ENCODE measurements around the gene PRM1.
"Not testable (repeated sequence)": the region's sequence is repeated elsewhere in the genome, so short reads cannot be mapped to it uniquely, and the experiment has no call there.

Gene PRM1

GRCh38 chr16:11296706-11297491 lies 15.8 kb upstream of the PRM1 start:
- no peak for DNase-seq

- DNase-seq: no peak
These were observed 15.2 kb upstream of the PRM1 start for GRCh38 chr16:11296351-11296705.

- DNase-seq: no peak
These were observed 14.5 kb upstream of the PRM1 start for GRCh38 chr16:11295672-11296071.

DNA sequence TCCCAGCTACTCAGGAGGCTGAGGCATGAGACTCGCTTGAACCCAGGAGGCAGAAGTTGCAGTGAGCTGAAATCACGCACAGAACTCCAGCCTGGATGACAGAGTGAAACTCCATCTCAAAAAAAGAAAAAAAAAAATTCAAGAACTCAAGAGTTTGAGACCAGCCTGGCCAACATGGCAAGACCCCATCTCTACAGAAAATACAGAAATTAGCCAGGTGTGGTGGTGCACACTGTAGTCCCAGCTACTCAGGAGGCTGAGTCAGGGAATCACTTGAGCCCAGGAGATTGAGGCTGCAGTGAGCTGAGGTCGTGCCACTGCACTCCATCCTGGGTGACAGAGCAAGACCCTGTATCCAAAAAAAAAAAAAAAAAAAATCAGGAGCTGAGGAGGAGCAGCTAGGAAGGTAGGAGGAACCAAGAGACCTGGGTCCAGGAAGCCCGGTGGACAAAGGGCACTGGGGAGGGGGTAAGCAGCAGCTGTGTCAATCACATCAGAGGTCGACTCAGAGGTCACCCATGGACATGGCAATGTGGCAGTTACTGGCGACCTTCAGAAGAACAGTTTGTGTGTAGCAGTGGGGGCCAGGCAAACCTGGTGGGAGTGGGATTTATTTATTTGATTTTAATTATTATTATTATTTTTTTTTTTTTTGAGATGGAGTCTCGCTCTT lies 11.1 kb upstream of the PRM1 start:
- DNase-seq: no peak

DNA sequence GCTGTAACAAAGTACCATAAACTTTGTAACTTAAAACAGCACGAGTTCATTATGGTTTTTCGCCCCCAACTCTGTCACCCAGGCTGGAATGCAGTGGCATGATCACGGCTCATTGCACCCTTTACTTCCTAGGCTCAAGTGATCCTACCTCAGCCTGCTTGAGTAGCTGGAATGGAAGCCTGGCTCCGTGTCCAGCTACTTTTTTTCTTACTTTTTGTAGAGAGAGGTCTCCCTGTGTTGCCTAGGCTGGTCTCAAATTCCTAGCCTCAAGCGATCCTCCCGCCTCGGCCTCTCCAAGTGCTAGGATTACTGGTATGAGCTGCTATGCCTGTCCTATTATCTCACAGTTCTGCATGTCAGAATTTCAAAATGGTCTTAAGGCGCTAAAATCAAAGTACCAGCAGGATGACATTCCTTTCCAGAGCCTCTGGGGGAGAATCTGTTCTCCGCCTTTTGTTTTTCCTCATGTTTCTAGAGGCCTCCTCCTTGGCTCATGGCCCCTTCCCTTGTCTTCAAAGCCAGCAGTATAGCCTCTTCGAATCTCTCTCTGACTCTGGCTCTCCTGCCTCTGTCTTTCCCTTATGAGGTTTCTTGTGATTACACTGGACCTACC lies 10.1 kb upstream of the PRM1 start:
- no peak for DNase-seq

DNA sequence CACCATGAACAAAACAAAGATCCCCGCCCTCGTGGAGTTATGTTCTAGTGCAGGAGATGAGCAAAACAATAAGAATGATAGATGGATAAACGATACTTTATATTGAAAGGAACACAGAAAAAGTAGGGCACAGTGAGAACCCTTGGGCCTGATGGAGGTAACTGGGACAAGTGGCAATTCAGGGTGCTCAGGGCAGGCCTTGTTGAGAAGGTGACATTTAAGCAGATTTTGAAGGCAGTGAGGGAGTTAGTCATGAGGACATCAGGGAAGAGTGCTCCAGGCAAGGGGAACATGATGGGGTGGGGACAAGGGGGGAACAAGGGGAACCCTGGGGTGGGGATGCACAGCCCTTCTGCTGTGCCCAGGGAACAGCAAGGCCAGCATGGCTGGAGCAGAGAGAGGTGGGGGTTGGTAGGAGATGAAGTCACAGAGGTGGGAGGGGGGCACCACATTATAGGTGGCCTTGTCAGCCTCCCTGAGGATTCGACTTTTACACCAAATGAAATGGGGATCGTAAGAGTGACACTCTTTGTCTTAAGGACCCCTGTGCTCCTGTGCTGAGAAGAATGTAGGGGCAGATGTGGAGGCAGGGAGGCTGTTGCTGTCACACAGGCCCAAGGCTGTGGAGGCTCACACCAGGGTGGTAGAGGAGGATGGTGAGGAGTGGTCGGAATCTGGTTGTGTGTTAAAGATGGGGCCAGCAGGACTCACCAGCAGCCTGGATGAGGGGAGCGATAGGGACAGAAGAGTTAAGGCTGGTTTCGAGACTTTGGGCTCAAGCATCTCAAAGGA lies 9.2 kb upstream of the PRM1 start:
- no peak for DNase-seq

DNA sequence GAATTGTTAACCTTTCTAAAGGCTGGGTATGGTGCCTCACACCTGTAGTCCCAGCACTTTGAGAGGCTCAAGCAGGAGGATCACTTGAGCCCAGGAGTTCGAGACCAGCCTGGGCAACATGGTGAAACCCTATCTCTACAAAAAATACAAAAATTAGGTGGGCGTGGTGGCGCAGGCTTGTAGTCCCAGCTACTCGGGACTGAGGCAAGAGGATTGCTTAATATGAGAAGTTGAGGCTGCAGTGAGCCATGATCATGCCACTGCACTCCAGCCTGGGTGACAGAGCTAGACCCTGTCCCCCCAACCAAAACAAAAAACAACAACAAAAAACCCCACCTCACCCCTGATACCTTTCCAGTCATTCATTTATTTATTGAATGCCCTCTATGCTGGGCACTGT lies 8.6 kb upstream of the PRM1 start:
- DNase-seq: not testable (repeated sequence)

DNA sequence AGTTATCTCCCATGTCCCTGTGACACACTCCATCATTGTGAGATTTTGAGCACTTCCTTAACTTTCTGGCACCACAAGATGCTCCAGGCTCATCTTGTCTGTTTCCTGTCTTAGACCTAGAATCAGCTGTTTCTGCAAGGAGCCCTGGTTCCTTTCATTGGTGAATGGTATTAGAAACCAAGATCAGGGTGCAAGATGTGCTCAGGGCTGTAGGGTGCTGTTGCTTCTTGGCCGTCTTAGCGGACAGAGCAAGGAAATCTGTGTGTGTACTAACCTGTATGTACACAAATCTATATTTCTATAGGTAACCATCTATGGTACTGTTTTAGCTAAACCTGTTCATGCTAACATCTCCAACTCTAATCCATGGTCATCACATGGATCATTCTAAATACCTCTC lies 8.1 kb upstream of the PRM1 start:
- DNase-seq: no peak

GRCh38 chr16:11285842-11286241 lies 4.7 kb upstream of the PRM1 start:
- DNase-seq: no peak

DNA sequence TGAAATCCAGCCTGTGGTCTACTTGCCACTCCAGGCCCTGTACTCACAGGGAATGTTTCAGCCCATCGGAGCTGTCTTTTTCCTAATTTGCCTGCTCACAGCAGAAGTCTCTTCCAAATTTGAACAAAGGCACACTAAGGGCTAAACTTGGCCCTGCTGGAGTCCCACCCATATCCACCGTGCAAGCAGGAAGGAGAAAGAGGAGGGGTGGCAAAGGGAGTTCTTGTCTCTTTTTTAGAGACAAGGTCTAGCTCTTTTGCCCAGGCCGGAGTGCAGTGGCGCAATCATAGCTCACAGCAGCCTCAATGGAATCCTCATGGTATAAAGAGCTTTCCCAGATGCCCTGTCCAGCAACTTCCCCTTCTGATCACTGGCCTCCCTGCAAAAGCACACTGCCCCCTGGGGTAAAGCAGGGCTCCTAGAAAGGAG lies 2.7 kb upstream of the PRM1 start:
- no peak for DNase-seq

DNA sequence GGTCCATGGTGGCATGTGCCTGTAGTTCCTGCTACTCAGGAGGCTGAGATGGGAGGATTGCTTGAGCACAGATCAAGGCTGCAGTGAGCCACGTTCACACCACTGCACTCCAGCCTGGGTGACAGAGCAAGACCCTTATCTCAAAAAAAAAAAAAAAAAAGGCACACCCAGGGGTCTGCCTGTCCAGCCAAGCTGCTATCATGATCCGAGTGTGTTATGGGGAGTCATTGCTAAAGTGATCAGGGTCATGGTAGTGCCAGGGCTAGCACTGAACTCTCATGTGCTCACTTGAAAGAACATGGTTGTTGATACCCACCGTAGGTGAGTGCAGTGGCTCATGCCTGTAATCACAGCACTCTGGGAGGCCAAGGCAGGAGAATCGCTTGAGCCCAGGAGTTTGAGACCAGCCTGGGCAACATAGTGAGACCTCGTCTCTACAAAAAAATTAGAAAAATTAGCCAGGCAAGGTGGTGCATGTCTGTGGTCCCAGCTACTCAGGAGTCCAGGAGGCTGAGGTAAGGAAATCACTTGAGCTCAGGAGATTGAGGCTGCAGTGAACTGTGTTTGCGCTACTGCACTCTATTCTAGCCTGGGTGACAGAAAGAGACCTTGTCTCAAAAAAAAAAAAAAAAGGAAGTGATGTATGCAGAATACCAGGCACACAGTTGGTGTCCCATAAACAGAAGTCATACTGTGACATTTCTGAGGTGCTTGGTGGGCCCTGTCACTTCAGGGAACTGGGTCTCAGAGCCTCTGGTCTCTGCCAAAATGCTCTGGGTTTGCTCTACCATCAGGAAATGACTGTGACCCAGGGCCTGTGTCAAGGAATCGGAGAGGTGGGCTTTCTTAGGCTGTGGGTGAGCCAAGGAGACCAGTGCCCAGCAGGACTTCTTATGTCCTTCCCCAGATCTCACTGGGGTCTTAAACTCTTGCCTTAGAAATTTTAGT lies 2.2 kb downstream of the PRM1 start:
- no peak for DNase-seq

DNA sequence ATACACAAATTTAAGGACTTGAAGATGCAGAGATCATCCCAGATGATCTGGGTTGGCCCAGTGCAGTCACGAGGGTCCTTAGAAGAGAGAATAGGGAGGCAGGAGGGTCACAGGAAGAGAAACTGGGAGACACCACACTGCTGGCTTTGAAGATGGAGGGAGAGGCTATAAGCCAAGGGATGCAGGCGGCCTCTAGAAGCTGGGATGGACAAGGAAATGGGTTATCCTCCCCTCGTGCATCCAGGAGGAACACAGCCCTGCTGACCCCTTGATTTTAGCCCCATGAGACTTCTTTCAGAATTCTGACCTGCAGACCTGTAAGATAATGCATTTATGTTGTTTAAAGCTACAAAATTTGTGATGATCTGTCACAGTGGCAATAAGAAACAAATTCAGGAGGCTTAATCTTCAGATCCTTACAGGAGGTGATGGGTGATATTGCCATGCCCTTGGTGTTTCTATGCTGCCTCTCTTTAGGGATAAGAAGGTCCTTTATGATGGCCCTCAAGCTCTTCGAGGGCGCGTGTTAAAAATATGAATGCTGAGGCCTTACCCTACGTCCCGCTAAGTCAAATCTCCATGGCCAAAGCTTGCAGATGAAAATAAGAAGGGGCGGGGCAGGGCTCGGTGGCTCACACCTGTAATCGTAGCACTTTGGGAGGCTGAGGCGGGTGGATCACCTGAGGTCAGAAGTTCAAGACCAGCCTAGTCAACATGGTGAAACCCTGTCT lies 3.4 kb downstream of the PRM1 start:
- no peak for DNase-seq

DNA sequence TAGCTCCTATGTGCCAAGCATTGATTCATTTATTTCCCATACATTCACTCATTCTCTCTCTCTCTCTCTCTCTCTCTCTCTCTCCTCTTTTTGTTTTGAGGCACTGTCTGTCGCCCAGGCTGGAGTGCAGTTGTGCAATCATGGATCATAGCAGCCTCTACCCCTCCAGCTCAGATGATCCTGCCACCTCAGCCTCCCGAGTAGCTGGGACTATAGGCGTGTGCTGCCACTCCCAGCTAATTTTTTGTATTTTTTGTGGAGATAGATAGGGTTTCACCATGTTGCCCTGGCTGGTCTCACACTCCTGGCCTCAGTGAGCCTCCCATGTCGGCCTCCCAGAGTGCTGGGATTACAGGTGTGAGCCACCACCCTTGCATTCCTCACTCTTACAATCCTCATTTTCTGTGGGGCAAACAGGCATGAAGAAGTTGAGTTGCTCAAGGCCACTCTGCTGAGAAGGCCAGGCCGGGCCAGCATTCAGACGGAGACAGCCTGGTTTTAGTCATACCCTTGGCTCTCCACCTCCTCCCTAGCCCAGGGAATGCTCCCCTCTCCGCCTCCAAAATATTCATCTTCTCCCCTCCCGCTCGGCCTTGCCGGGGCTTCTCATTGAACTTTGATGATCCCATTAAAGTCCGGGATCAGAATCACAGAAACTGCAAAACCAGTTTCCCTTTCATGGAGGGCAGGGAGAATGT lies 4.1 kb downstream of the PRM1 start:
- DNase-seq: no peak

DNA sequence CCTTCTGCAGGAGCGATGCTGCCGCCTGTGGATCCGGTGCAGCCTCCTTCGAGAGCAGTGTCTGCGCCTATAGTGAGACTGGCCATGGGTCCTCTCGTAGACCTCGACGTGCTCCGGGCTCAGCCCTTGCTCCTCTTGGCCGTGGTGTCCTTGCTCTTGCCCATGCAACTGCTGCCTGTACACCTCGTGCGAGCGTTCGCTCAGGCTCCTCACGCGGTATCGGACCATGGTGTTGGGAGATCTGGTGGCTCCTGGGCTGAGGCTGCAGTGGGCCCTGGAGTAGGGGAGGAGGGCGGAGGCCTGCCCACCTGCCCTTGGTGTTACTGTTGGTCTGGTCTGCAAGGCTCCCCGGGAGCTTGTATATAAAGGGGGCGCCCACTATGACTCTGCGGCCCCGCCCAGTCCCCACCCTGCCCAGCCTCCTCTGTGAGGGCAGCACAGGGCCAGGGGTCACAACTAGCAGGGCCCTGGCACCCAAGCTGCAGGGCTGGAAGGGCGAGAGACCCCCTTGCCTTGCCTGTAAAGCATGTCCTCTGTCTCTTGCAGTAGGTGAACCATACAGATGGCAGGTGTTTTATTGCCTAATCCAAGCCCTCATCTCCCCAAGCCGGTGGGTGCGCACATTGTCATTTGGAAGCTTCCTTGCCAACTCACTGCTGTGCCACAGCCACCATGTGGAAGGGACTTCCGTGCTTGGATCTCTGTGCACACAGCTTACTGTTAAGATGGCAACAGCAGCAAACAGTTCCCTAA lies 4.8 kb downstream of the PRM1 start, which contains the start of gene PRM2:
Gene PRM2, minus strand, starts transcription at position 338 of the 753 bp plus-strand sequence. Its CDS starts 110 bp downstream, at position 228.
- DNase-seq: no peak

- no peak for DNase-seq
These were observed 6.2 kb downstream of the PRM1 start for GRCh38 chr16:11274964-11275363.

GRCh38 chr16:11273721-11274324 lies 7.3 kb downstream of the PRM1 start:
- DNase-seq: no peak

DNA sequence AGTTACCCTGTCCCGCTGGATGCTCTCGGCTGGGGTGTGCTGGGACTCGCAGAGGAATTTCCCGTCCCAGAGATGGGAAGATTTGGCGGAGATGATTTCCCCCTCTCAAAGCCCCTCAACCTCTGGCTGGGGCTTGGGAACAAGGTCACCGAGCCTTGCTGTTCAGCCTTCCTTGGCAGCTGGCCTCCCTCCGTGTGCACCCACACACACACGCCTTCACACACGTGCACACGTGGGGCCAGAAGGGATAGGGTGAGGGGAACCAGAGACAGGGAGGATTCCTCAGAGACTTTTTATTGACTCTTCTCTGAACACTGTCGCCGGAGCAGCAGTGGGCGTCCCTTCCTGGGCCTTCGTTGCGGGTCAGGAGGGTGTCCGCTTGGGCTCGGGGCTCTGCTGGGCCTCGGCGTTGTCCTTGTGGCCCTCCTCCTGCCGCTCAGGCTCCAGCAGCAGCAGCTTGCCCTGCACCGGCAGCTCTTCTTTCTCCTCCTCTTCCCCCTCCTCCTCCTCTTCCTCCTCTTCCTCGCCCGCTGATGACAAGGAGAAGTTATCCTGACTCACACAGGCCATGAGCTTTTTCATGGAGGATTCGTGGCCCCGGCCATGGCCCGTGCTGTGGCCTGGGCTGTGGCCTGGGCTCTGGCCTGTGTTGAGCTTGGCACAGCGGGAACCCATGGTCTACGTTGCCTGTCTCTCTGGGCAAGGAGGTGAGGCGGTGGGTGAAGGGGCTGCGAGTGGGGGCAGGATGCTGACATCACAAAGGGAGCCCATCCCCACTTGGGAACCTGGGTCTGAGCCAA lies 8.0 kb downstream of the PRM1 start, which contains the start of gene PRM3:
Gene PRM3, minus strand, starts transcription at position 709 of the 800 bp plus-strand sequence. Its CDS starts 34 bp downstream, at position 675.
- no peak for DNase-seq

DNA sequence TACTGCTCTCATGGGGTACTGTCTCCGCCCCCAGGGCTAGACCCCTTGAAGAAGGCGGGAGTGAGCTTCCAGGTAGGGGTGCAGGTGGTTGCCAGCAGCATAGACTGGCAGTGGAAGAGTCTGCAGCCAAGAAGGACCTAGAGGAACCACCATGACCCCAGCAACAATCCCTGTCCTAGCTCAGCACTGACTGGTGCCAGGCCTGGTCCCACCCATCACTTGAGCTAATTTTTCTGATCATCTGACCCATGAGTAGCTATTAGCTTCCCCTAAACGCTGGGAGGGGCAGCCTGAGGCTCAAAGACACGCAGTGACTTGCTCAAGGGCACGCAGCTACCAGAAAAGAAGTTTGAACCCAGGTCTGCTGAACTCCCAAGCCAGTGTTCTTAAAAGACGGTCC lies 8.6 kb downstream of the PRM1 start:
- DNase-seq: no peak
